Measurements from ENCODE around the gene TSR3. TPM values are rescaled to one million over a fixed set of nuclear protein-coding genes. Genes with fewer than 3 reads are reported as not detected.

The TSR3 gene
- total and polyA plus RNA-seq, 12 donors, result 13.7 to 258 (median 59.6) TPM

GRCh38 chr16:1350691-1351090 is 987 bp downstream of the TSR3 start:
- Histone ChIP-seq H3K4me3 (peak overlapping the region in 2 of 4 donors; percentile 70 to 90), H3K27ac (no peak overlapping the region), H3K4me1 (replicated peaks in 1 of 2) (peaks cover 19 to 38% of the 10 kb centered on the region in 2 donors), H3K36me3 (replicated peaks in 1 of 2) (peaks cover 0 to 32% of the 10 kb centered on the region in 2 donors), H3K27me3 (no peaks in the 10 kb centered on the region), H3K9me3 (replicated peaks in 1 of 3) (no peaks in the 10 kb centered on the region)
- 73 to 81% (median 78%) methylated on average over 12 to 19 of the region's 19 CpGs for WGBS, 4 donors
- TF ChIP-seq POLR2A (IDR thresholded peaks at IDR 0.05) (no peak), CTCF (IDR thresholded peaks at IDR 0.05) (no peak)
- no peak for DNase-seq
- intact Hi-C loops (cut with DNase I), result loop anchor here in 1 of 2 donors (5.0 kb wide), 1 partner anchor 38 kb away; no protein-coding TSS in a partner anchor

GRCh38 chr16:1349951-1350350 is 1.7 kb downstream of the TSR3 start:
- Histone ChIP-seq H3K9me3 (replicated peaks in 1 of 3) (no peaks in the 10 kb centered on the region), H3K36me3 (replicated peaks in 1 of 2) (peaks cover 0 to 32% of the 10 kb centered on the region in 2 donors), H3K27me3 (no peaks in the 10 kb centered on the region), H3K4me3 (no peak overlapping the region), H3K27ac (no peak overlapping the region), H3K4me1 (replicated peaks in 1 of 2) (peaks cover 14 to 32% of the 10 kb centered on the region in 2 donors)
- TF ChIP-seq POLR2A (IDR thresholded peaks at IDR 0.05) (no peak), CTCF (IDR thresholded peaks at IDR 0.05) (no peak)
- intact Hi-C loops (cut with DNase I), result loop anchor here in 1 of 2 donors (5.0 kb wide), 1 partner anchor 38 kb away; no protein-coding TSS in a partner anchor
- DNase-seq, result no peak
- WGBS, 4 donors, result 89 to 94% (median 93%) methylated on average over 9 to 17 of the region's 17 CpGs

- H3K4me1 ChIP-seq (replicated peaks in 1 of 2), result peaks cover 14 to 32% of the 10 kb centered on the region in 2 donors
- intact Hi-C loops (cut with DNase I), result no loop called here
- 84 to 90% (median 87%) methylated on average over 15 to 16 of the region's 16 CpGs for WGBS, 4 donors
- H3K4me3 ChIP-seq, result no peak overlapping the region
- no peaks in the 10 kb centered on the region for H3K27me3 ChIP-seq
- H3K36me3 ChIP-seq (replicated peaks in 1 of 2), result peaks cover 0 to 32% of the 10 kb centered on the region in 2 donors
- no peak overlapping the region for H3K27ac ChIP-seq
- no peak for DNase-seq
- no peaks in the 10 kb centered on the region for H3K9me3 ChIP-seq (replicated peaks in 1 of 3)
- TF ChIP-seq POLR2A (IDR thresholded peaks at IDR 0.05), result no peak
- TF ChIP-seq CTCF (IDR thresholded peaks at IDR 0.05), result no peak
Measured at GRCh38 chr16:1349351-1349750, 2.3 kb downstream of the TSR3 start.

- WGBS, 4 donors, result 78 to 87% (median 83%) methylated on average over 3 to 14 of the region's 14 CpGs
- H3K27ac ChIP-seq, result no peak overlapping the region
- DNase-seq, result no peak
- no peaks in the 10 kb centered on the region for H3K27me3 ChIP-seq
- H3K4me3 ChIP-seq, result no peak overlapping the region
- no peaks in the 10 kb centered on the region for H3K9me3 ChIP-seq (replicated peaks in 1 of 3)
- no peak for TF ChIP-seq CTCF (IDR thresholded peaks at IDR 0.05)
- no peak for TF ChIP-seq POLR2A (IDR thresholded peaks at IDR 0.05)
- intact Hi-C loops (cut with DNase I), result no loop called here
- peaks cover 14 to 30% of the 10 kb centered on the region in 2 donors for H3K4me1 ChIP-seq (replicated peaks in 1 of 2)
- peaks cover 0 to 32% of the 10 kb centered on the region in 2 donors for H3K36me3 ChIP-seq (replicated peaks in 1 of 2)
Measured at GRCh38 chr16:1348926-1349325, 2.8 kb downstream of the TSR3 start.

All from adrenal gland (tissue), 12 donors.